ENCODE results near the gene UBN1. TPM values are rescaled to one million over a fixed set of nuclear protein-coding genes. Genes with fewer than 3 reads are reported as not detected.

The UBN1 gene, protein sequence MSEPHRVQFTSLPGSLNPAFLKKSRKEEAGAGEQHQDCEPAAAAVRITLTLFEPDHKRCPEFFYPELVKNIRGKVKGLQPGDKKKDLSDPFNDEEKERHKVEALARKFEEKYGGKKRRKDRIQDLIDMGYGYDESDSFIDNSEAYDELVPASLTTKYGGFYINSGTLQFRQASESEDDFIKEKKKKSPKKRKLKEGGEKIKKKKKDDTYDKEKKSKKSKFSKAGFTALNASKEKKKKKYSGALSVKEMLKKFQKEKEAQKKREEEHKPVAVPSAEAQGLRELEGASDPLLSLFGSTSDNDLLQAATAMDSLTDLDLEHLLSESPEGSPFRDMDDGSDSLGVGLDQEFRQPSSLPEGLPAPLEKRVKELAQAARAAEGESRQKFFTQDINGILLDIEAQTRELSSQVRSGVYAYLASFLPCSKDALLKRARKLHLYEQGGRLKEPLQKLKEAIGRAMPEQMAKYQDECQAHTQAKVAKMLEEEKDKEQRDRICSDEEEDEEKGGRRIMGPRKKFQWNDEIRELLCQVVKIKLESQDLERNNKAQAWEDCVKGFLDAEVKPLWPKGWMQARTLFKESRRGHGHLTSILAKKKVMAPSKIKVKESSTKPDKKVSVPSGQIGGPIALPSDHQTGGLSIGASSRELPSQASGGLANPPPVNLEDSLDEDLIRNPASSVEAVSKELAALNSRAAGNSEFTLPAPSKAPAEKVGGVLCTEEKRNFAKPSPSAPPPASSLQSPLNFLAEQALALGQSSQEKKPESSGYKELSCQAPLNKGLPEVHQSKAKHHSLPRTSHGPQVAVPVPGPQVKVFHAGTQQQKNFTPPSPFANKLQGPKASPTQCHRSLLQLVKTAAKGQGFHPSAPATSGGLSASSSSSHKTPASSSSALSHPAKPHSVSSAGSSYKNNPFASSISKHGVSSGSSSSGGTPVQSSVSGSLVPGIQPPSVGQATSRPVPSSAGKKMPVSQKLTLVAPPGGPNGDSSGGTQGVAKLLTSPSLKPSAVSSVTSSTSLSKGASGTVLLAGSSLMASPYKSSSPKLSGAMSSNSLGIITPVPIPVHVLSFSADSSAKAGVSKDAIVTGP (N-terminal part only)
- 25.6 and 31.9 TPM in 2 replicates for total RNA-seq

DNA sequence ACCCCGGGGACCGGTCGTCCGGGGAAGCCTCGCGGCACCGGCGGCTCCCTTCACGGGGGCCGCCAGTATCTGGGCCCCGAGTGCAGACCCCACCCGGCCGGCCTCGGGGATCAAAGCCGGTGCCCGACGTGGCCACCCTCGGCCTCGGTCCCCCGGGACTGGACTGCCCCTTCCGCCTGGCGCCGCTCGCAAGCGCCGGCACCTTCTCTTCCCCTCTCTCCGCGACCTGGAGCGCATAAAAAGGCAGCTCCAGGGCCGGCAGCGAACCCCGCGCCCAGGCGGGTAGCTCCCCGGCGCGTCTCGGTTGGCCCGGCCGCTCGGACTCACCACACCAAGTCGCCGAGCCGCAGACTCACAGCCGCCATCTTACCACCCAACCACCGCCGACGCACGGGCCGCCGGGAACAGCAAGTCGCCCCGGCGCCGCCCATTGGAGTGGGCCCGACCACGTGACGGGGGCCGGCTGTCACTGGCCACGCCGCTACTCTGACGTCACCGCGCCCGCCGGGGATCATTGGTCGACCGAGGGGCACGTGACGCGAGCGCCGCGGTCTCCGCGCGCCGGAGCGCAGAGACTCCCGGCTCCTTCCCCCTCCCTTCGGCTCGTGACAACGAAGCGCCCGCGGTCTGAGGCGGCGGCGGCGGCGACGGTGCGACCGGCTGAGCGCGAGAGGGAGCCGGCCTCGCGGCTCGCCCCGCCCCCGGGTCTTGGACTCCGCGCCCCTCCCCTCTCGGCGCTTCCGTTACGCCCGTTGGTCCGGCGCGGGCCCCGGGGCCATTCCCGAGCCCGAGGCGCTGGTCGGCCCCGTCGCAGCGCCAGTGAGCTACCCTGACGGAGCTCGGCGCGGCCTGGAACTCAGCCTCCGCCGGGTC, at the start of gene UBN1, which contains the start of gene GLYR1:
Gene UBN1, plus strand, starts transcription at position 581 of the 873 bp plus-strand sequence. CDS start 5,437 bp downstream, outside the sequence.
Gene GLYR1, minus strand, starts transcription at position 388 of the 873 bp plus-strand sequence. Its CDS starts 23 bp downstream, at position 365.

GRCh38 chr16:4801962-4802658, 45.2 kb upstream of the UBN1 start, which contains the start of gene ROGDI:
TSS of gene ROGDI (minus strand) at chr16:4802633. CDS start at chr16:4802571, 62 bp downstream.

Other genes starting within 250 kb of the UBN1 start
- gene UBALD1, start 232.6 kb upstream of the UBN1 start, total RNA-seq = 2.5 and 4.3 TPM in 2 replicates
- 37.2 and 42.9 TPM in 2 replicates for gene MGRN1, start 222.7 kb upstream of the UBN1 start, total RNA-seq
- gene NUDT16L1, start 153.9 kb upstream of the UBN1 start, total RNA-seq = 15.3 and 16.4 TPM in 2 replicates
- 22.7 and 26.3 TPM in 2 replicates for gene ANKS3, start 113.2 kb upstream of the UBN1 start, total RNA-seq
- gene DNAAF8, start 112.9 kb upstream of the UBN1 start, total RNA-seq = 1.8 and 2.2 TPM in 2 replicates
- gene ZNF500, start 80.3 kb upstream of the UBN1 start, total RNA-seq = 11.1 and 11.3 TPM in 2 replicates
- gene SEPTIN12, start 59.1 kb upstream of the UBN1 start, total RNA-seq = not detected in 2 replicates
- not detected in 2 replicates for gene SMIM22, start 52.1 kb upstream of the UBN1 start, total RNA-seq
- gene ROGDI, start 44.8 kb upstream of the UBN1 start, total RNA-seq = 8.8 and 13.7 TPM in 2 replicates
- 44.2 and 45.2 TPM in 2 replicates for gene GLYR1, start 193 bp upstream of the UBN1 start, total RNA-seq
- 9.7 and 13.7 TPM in 2 replicates for gene PPL, start 89.7 kb downstream of the UBN1 start, total RNA-seq
- under 0.01 and 0.22 TPM in 2 replicates for gene SEC14L5, start 110.8 kb downstream of the UBN1 start, total RNA-seq
- gene NAGPA, start 186.5 kb downstream of the UBN1 start, total RNA-seq = 19.5 and 21.6 TPM in 2 replicates
- gene C16orf89, start 218.5 kb downstream of the UBN1 start, total RNA-seq = 0.13 and 1.2 TPM in 2 replicates
- 32.2 and 42.2 TPM in 2 replicates for gene ALG1, start 224.4 kb downstream of the UBN1 start, total RNA-seq

Measured in articular chondrocyte of knee joint (primary cell).